Gastroesophageal sphincter (tissue), 3 donors: Measurements from ENCODE around the gene TMEM86A.

Experiments
- EP300 ChIP-seq: sonication (generic); formaldehyde crosslinking; IDR thresholded peaks from one replicate; pipeline ENCODE4 v1.6.1; 2017; ENCODE audit warnings: antibody characterized with exemption, mild to moderate bottlenecking
- POLR2A ChIP-seq, 2 donors: fragments of 450-650 bp; IDR thresholded peaks; one replicate each; pipeline ENCODE4 v1.6.1; 2017; ENCODE audit warnings: antibody characterized with exemption in 2 of 2, mild to moderate bottlenecking in 2 of 2, moderate library complexity in 1 of 2
- POLR2AphosphoS5 ChIP-seq: sonication (generic); formaldehyde crosslinking; IDR thresholded peaks from one replicate; pipeline ENCODE4 v1.6.1; 2017; ENCODE audit warnings: antibody characterized with exemption
- TF ChIP-seq, protein P1 (sequence below), 4 experiments: fragments of 200-600 bp in 2 of 4; fragments of 450-650 bp in 2 of 4; sonication (generic) in 1 of 4; IDR thresholded peaks; one replicate each; pipeline ENCODE4 v1.5.1; 2017 to 2019; ENCODE audit warnings: antibody characterized with exemption in 4 of 4, mild to moderate bottlenecking in 2 of 4, moderate library complexity in 2 of 4

- TF ChIP-seq, protein P1, sequence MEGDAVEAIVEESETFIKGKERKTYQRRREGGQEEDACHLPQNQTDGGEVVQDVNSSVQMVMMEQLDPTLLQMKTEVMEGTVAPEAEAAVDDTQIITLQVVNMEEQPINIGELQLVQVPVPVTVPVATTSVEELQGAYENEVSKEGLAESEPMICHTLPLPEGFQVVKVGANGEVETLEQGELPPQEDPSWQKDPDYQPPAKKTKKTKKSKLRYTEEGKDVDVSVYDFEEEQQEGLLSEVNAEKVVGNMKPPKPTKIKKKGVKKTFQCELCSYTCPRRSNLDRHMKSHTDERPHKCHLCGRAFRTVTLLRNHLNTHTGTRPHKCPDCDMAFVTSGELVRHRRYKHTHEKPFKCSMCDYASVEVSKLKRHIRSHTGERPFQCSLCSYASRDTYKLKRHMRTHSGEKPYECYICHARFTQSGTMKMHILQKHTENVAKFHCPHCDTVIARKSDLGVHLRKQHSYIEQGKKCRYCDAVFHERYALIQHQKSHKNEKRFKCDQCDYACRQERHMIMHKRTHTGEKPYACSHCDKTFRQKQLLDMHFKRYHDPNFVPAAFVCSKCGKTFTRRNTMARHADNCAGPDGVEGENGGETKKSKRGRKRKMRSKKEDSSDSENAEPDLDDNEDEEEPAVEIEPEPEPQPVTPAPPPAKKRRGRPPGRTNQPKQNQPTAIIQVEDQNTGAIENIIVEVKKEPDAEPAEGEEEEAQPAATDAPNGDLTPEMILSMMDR (IDR thresholded peaks at IDR 0.05): no peak
- TF ChIP-seq POLR2A (IDR thresholded peaks at IDR 0.05) (no peak), POLR2AphosphoS5 (no peak), EP300 (no peak)
Measured at GRCh38 chr11:18730020-18730419, 31.4 kb downstream of the TMEM86A start.
